ENCODE results near the gene CREM.
A peak's percentile ranks its signal among the peaks of the same experiment; 100 is the strongest.

CREM gene

DNA sequence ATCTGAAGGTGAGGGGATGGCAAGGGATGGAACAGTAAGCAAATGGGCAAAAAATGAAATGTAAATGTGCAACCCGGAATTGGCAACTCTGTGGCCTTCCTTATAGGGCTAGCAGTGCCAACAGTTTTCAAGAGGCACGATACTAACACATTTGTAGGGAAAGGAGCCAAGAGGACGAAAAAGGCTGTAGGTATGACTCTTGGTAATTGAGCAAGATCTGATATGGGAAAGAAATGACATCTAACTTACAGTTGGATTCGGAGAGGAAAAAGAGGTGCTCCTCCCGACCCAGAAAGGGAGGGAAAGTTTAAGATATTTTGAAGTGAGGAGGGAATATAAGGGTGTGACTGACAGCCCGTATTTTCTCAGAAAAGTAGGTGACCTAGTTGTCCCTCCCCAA, 2.1 kb upstream of the CREM start:
- no peaks in the 10 kb centered on the region for H3K9me3 Mint-ChIP-seq
- H3K27ac Mint-ChIP-seq: no peak overlapping the region
- no peaks in the 10 kb centered on the region for H3K27me3 Mint-ChIP-seq (ENCODE audit: low read depth)
- peaks cover 6% of the 10 kb centered on the region for H3K36me3 Mint-ChIP-seq (ENCODE audit: low read depth)
- no peak overlapping the region for H3K4me3 Mint-ChIP-seq
- peaks cover 28% of the 10 kb centered on the region for H3K4me1 Mint-ChIP-seq (ENCODE audit: low read depth)

DNA sequence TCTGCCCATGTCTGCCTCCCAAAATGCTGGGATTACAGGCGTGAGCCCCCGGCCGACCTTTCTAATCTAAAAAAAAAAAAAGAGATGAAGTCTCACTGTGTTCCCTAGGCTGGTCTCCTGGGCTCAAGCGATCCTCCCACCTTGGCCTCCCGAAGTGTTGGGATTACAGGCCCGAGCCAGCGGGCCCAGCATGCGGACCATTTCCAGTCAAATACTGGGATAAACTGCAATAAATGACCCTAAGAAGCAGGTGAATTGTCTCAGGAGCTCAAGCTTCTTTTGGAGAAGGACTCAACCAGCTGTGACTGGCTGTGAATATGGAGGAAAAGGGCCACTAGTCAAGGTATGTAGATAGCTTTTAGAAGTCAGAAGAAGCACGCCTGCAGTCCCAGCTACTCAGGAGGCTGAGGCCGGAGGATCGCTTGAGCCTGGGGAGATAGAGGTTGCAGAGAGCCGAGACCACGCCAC, 550 bp upstream of the CREM start:
- Mint-ChIP-seq H3K4me3 (peak overlapping the region; percentile 85), H3K4me1 (ENCODE audit: low read depth) (peaks cover 36% of the 10 kb centered on the region), H3K27me3 (ENCODE audit: low read depth) (no peaks in the 10 kb centered on the region), H3K27ac (peak overlapping the region; percentile 93), H3K36me3 (ENCODE audit: low read depth) (peaks cover 6% of the 10 kb centered on the region), H3K9me3 (no peaks in the 10 kb centered on the region)

DNA sequence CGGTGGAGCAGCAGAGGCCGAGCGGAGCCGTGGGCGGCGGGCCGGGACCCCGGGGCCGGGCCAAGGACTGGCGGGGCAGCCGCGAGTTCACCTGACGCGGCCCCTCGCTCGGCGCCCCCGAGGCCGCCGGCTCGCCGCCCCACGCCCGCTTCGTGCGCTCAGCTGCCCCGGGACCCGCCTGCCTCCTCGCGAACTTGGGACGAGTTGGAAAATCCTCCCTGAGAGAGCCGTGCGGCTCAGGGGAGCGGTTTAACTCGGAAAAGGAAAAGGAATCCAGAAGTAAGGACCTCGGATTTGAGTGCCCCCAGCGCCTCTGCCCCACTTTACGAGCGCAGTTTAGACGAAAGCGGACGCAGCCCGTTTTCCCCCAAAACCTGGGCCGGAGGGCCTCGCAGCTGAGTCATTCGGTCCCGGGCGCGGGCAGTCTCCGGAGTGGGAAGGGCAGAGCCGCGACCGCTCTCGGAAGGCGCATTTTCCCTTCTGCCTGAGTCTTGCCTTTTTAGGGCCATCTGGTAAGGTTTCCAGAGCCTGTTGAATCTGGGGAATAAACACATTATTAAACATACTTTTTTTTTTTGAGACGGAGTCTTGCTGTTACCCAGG, 744 bp downstream of the CREM start:
- Mint-ChIP-seq H3K27ac (peak overlapping the region; percentile 99), H3K4me1 (ENCODE audit: low read depth) (peaks cover 43% of the 10 kb centered on the region), H3K27me3 (ENCODE audit: low read depth) (no peaks in the 10 kb centered on the region), H3K36me3 (ENCODE audit: low read depth) (peaks cover 6% of the 10 kb centered on the region), H3K9me3 (no peaks in the 10 kb centered on the region), H3K4me3 (peak overlapping the region; percentile 96)

DNA sequence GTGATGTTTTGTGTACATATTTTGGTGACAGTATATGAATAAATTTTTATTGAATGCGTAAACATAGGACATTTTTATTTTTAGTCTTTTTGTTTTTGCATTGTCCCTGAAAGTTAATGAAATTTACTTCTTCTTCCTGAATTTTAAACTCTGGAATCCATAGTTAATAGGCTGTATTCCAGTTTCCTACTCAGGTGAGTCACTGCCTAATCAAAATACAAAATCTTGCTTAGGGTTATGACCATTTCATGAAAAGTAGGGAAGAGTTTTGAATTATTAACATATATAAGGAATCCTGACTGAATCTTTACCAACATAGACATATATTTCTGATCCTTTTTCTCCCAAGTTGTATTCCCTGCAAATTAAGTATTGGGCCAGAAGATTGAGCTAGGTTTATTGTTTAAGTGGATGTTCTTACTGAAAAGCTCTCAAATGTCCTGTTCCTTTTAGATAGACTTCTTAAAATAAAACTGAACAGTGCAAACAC, 2.6 kb downstream of the CREM start:
- no peaks in the 10 kb centered on the region for H3K27me3 Mint-ChIP-seq (ENCODE audit: low read depth)
- H3K4me3 Mint-ChIP-seq: peak overlapping the region; percentile 96
- H3K36me3 Mint-ChIP-seq (ENCODE audit: low read depth): peaks cover 6% of the 10 kb centered on the region
- H3K4me1 Mint-ChIP-seq (ENCODE audit: low read depth): peaks cover 48% of the 10 kb centered on the region
- peak overlapping the region; percentile 99 for H3K27ac Mint-ChIP-seq
- H3K9me3 Mint-ChIP-seq: no peaks in the 10 kb centered on the region

DNA sequence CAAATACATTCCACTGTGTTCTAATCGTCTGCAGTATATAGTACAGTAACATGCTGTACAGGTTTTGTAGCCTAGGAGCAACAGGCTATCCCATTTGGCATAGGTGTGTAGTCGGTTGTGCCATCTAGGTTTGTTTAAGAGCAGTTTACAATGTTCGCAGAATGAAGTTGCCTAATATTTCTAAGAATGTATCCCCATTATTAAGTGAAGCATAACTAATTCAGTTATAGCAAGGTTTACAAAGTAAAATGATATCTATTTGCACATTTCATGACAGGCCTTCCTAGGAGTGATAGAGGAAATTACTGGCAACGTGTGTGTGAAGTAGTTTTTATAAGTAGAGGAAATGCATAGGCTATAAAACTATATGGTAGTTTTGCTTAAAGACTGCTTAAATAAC, 4.0 kb downstream of the CREM start:
- Mint-ChIP-seq H3K27ac (peak overlapping the region; percentile 64), H3K27me3 (ENCODE audit: low read depth) (no peaks in the 10 kb centered on the region), H3K4me1 (ENCODE audit: low read depth) (peaks cover 44% of the 10 kb centered on the region), H3K4me3 (peak overlapping the region; percentile 55), H3K9me3 (no peaks in the 10 kb centered on the region), H3K36me3 (ENCODE audit: low read depth) (peaks cover 6% of the 10 kb centered on the region)

DNA sequence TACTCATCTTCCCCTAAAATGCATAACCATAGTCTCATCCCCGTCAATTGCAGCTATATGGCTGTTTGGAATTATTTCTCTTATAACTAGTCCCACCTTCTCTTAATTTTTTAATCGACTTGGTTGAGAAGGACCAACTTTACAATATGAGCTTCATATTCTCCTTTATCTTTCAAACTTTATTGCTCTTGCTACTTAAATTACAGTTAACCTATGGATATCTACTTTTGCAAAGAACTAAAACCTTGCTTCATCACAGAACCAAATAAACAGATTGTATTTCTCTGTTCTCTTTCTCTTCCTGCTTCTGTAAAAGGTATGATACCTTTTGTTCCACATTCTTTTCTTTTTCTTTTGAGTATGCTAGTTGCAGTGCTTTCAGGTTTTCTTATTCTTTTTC, 6.1 kb downstream of the CREM start:
- Mint-ChIP-seq H3K27me3 (ENCODE audit: low read depth) (no peaks in the 10 kb centered on the region), H3K27ac (peak overlapping the region; percentile 88), H3K4me3 (peak overlapping the region; percentile 66), H3K4me1 (ENCODE audit: low read depth) (peaks cover 53% of the 10 kb centered on the region), H3K36me3 (ENCODE audit: low read depth) (peaks cover 8% of the 10 kb centered on the region), H3K9me3 (no peaks in the 10 kb centered on the region)

DNA sequence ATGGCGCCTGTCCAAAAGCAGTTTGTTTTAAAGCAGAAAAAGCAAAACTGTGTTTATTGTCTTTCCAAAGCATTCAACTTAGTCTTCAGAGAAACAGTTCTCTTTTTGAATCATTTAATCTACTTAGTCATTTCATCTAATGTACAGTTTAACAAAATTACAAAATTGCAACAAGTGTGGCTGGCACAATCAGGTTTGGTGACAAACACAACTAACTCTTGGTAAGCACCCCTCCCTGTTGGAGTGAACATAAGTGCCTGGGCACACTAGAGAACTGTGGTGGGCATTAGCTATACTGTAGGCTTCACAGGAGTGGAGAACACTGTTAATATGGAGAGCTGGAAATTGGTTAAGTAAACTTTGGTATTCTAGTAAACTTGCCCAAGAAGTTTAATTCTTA, 6.9 kb downstream of the CREM start:
- peaks cover 5% of the 10 kb centered on the region for H3K36me3 Mint-ChIP-seq (ENCODE audit: low read depth)
- peaks cover 51% of the 10 kb centered on the region for H3K4me1 Mint-ChIP-seq (ENCODE audit: low read depth)
- H3K27me3 Mint-ChIP-seq (ENCODE audit: low read depth): no peaks in the 10 kb centered on the region
- no peaks in the 10 kb centered on the region for H3K9me3 Mint-ChIP-seq
- H3K4me3 Mint-ChIP-seq: peak overlapping the region; percentile 14
- H3K27ac Mint-ChIP-seq: peak overlapping the region; percentile 88

DNA sequence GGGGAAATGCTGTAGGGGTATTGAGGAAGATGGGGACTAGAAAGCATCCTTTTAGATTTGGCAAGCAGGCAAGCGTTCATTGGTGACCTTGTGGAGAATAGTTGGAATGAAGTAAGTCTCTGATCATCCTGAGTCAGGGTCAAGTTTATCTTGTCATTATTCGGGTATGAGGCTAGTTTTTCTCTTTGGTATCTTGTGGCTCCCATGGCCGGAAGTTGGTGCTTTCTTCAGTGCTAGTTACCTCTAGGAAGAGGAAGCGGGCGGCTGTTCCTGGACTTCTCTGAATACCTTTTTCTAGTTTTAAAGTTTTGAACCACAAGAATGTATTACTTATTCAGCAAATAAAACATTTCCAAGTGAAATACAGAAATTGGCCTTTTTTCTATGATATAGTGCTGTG, 9.2 kb downstream of the CREM start:
- Mint-ChIP-seq H3K27me3 (ENCODE audit: low read depth) (no peaks in the 10 kb centered on the region), H3K4me1 (ENCODE audit: low read depth) (peaks cover 35% of the 10 kb centered on the region), H3K36me3 (ENCODE audit: low read depth) (peaks cover 2% of the 10 kb centered on the region), H3K27ac (peak overlapping the region; percentile 82), H3K9me3 (no peaks in the 10 kb centered on the region), H3K4me3 (peak overlapping the region; percentile 57)

DNA sequence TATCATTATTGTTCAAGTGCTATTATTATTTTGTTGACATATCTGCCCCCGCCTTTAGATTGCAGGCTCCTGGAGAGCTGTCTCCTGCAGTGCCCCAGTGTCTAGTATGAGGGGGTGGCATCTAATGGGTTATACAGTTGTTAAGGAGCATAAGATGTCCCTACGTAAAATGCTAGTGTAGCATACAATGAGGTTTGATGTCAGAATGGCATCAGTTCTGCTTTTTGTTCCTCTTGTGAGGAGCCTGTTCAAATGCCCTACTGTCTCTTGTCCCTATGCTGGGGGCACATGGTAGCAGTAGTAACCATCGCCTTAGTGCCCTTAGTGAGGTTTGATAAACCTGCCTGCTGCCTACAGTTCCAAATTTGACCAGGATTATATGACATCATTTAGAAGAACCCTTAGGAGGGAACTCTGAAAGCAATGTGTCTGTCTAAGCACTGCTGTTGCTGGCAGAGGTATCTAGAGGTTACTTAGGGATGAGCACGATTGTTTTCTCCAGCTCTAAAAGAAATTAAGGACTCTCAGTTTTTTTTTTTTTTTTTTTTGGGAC, 9.7 kb downstream of the CREM start:
- Mint-ChIP-seq H3K27ac (peak overlapping the region; percentile 82), H3K4me1 (ENCODE audit: low read depth) (peaks cover 32% of the 10 kb centered on the region), H3K36me3 (ENCODE audit: low read depth) (peaks cover 2% of the 10 kb centered on the region), H3K4me3 (peak overlapping the region; percentile 31), H3K27me3 (ENCODE audit: low read depth) (no peaks in the 10 kb centered on the region), H3K9me3 (no peaks in the 10 kb centered on the region)

DNA sequence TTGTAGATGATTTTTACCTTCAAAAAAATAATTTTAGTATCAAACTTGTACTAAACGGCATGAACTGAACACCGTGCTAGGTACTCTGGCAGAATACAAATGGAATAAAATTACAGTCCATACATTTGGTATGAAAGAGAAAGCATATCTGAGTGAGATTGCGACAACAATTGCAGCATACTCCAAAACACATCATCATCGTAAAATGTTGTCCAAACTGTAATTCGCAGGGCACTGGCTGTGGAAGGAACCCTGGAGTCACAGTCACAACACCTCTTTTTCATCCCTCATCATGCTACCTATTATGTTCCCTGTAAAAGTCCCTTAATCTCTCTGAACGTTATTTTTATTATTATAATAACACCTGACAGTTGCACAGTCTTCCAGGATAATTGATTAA, 13.5 kb downstream of the CREM start:
- Mint-ChIP-seq H3K36me3 (ENCODE audit: low read depth) (peaks cover 13% of the 10 kb centered on the region), H3K27ac (no peak overlapping the region), H3K9me3 (no peaks in the 10 kb centered on the region), H3K4me1 (ENCODE audit: low read depth) (peaks cover 26% of the 10 kb centered on the region), H3K27me3 (ENCODE audit: low read depth) (no peaks in the 10 kb centered on the region), H3K4me3 (no peak overlapping the region)

DNA sequence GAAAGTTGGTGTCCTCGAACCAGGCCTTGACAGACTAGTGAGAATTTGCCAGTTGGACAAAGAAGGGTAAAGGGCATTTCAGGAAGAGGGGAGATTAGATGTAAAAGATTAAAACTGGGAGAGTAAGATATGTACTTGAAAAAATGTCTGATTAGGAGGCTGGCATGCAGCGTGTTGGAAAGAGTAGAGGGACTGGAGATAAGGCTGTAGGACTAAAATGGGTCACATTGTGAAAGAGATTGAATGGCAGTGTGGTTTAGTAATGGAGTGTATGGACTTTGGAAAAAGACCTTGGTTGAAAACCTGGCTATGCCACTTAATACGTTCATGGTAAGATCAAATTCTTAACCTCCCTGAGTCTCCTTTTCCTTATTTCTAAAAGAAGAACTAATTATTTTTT, 14.1 kb downstream of the CREM start:
- Mint-ChIP-seq H3K27me3 (ENCODE audit: low read depth) (no peaks in the 10 kb centered on the region), H3K36me3 (ENCODE audit: low read depth) (peaks cover 15% of the 10 kb centered on the region), H3K9me3 (no peaks in the 10 kb centered on the region), H3K27ac (no peak overlapping the region), H3K4me3 (no peak overlapping the region), H3K4me1 (ENCODE audit: low read depth) (peaks cover 24% of the 10 kb centered on the region)

DNA sequence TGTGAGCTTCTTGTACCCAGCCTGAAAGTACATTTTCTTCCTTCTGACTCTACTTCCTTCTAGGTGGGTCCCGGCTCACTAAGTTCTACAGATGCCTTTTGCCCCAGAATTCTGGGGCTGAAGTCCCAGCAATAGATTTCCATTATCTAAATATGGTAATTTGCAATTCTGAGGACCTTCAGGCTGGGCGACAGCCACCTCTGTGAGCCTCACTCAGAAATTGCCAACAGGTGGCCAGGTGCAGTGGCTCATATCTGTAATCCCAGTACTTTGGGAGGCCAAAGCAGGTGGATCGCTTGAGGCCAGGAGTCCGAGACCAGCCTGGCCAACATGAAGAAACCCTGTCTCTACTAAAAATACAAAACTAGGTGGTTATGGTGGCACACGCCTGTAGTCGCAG, 23.7 kb downstream of the CREM start:
- H3K9me3 Mint-ChIP-seq: no peaks in the 10 kb centered on the region

DNA sequence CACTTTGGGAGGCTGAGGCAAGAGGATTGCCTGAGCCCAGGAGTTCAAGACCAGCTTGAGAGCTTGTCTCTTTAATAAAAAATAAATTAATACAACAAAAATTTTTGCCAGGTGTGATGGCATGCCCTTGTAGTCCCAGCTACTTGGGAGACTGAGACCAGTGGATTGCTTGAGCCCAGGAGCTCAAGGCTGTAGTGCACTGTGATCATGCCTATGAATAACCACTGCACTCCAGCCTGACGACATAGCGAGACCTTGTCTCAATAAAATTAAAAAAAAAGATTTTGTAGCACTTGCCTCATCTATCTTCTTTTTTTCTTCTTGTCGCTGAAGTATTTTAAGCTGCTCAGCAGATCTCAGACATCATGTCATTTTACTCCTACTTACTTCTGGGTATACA, 26.3 kb downstream of the CREM start:
- H3K4me3 Mint-ChIP-seq: no peak overlapping the region
- H3K36me3 Mint-ChIP-seq (ENCODE audit: low read depth): peaks cover 14% of the 10 kb centered on the region
- H3K4me1 Mint-ChIP-seq (ENCODE audit: low read depth): peaks cover 28% of the 10 kb centered on the region
- no peaks in the 10 kb centered on the region for H3K9me3 Mint-ChIP-seq
- H3K27me3 Mint-ChIP-seq (ENCODE audit: low read depth): no peaks in the 10 kb centered on the region
- H3K27ac Mint-ChIP-seq: no peak overlapping the region

More for the DNA sequence above, 23.7 kb downstream of the CREM start:
- peak overlapping the region; percentile 71 for H3K27ac Mint-ChIP-seq
- peak overlapping the region; percentile 47 for H3K4me3 Mint-ChIP-seq
- H3K4me1 Mint-ChIP-seq (ENCODE audit: low read depth): peaks cover 31% of the 10 kb centered on the region
- H3K27me3 Mint-ChIP-seq (ENCODE audit: low read depth): no peaks in the 10 kb centered on the region
- H3K36me3 Mint-ChIP-seq (ENCODE audit: low read depth): peaks cover 10% of the 10 kb centered on the region

DNA sequence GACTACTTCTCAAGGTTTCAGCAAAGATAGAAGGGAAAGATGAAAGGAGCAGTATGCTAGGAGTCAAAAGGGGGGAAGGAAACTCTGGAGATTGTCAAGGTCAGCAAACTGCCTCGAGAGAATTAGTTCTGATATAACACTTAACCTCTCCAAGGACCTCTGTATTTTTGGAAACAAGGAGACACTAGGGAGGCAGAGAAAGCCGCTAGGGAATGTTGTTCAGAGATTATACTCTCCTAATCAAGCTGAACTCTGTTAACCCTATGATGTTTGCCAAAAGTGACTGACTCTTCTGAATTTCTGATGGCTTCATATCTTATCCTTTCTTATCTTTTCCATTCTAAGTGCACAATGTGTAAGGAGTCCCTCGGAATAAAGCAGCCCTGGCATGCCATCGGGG, 27.1 kb downstream of the CREM start:
- no peak overlapping the region for H3K27ac Mint-ChIP-seq
- peaks cover 26% of the 10 kb centered on the region for H3K4me1 Mint-ChIP-seq (ENCODE audit: low read depth)
- peaks cover 17% of the 10 kb centered on the region for H3K36me3 Mint-ChIP-seq (ENCODE audit: low read depth)
- no peak overlapping the region for H3K4me3 Mint-ChIP-seq
- no peaks in the 10 kb centered on the region for H3K27me3 Mint-ChIP-seq (ENCODE audit: low read depth)
- H3K9me3 Mint-ChIP-seq: no peaks in the 10 kb centered on the region

DNA sequence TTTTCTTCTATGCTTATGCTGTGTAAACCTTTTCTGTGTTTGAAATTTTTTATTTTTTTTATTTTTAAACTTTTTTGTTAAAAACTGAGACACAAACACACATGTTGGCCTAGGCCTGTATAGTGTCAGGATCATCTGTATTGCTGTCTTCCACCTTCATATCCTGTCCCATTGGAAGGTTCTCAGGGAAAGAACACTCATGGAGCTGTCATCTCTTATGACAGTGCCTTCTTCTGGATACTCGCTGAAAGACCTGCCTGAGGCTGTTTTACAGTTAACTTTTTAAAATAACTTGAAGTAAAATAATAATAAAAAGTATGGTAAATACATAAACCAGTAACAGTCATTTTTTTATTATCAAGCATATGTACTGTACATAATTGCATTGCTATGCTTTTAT, 34.1 kb downstream of the CREM start:
- H3K36me3 Mint-ChIP-seq (ENCODE audit: low read depth): peaks cover 17% of the 10 kb centered on the region
- H3K9me3 Mint-ChIP-seq: no peaks in the 10 kb centered on the region
- H3K27me3 Mint-ChIP-seq (ENCODE audit: low read depth): no peaks in the 10 kb centered on the region
- no peak overlapping the region for H3K4me3 Mint-ChIP-seq
- no peaks in the 10 kb centered on the region for H3K4me1 Mint-ChIP-seq (ENCODE audit: low read depth)
- H3K27ac Mint-ChIP-seq: no peak overlapping the region
